MCF 10A (cell line): ENCODE data around the gene COX20. TPM values are rescaled to one million over a fixed set of nuclear protein-coding genes. Genes with fewer than 3 reads are reported as not detected.

Experiments used
- BruUV-seq: library from RNA; stranded (reverse); fragments of 400-500 nt; replicated peaks from 2 replicates; lab custom pipeline; 2021; lab: Mats Ljungman, UMichigan
- CTCF ChIA-PET: fragments of 300-600 bp; sonication (Branson Sonifier 250); formaldehyde crosslinking; extraction: SDS; loops from one replicate; lab custom pipeline; 2021; ENCODE audit warnings: antibody characterized with exemption, inconsistent platforms; lab: Yijun Ruan, JAX
- POLR2A ChIA-PET: fragments of 300-600, 350-650 bp; sonication (Branson Sonifier 250); formaldehyde crosslinking; extraction: SDS; loops from one replicate; lab custom pipeline; 2020; ENCODE audit warnings: antibody characterized with exemption, inconsistent platforms; lab: Yijun Ruan, JAX
- DNase-seq: peaks from one replicate; pipeline ENCODE4 v3.0.0-alpha.2; 2018; ENCODE audit not compliant: unreplicated experiment
- H3K27ac Mint-ChIP-seq: one replicate; pipeline ENCODE4 v1.8.0; 2022; ENCODE audit warnings: mild to moderate bottlenecking, low read depth, mixed read lengths; ENCODE audit not compliant: unreplicated experiment
- H3K27me3 Mint-ChIP-seq: one replicate; pipeline ENCODE4 v1.8.0; 2022; ENCODE audit warnings: mixed read lengths; ENCODE audit not compliant: insufficient read depth, unreplicated experiment
- H3K36me3 Mint-ChIP-seq: one replicate; pipeline ENCODE4 v1.8.0; 2022; ENCODE audit warnings: mild to moderate bottlenecking, moderate library complexity, mixed read lengths; ENCODE audit not compliant: insufficient read depth, unreplicated experiment
- H3K4me1 Mint-ChIP-seq: one replicate; pipeline ENCODE4 v1.8.0; 2022; ENCODE audit warnings: mixed read lengths; ENCODE audit not compliant: insufficient read depth, unreplicated experiment
- H3K4me3 Mint-ChIP-seq: one replicate; pipeline ENCODE4 v1.8.0; 2022; ENCODE audit warnings: mild to moderate bottlenecking, moderate library complexity, mixed read lengths; ENCODE audit not compliant: unreplicated experiment
- H3K9me3 Mint-ChIP-seq: one replicate; pipeline ENCODE4 v1.8.0; 2022; ENCODE audit warnings: mixed read lengths; ENCODE audit not compliant: unreplicated experiment
- intact Hi-C: fragments of 100-400 bp; cut with micrococcal nuclease; formaldehyde crosslinking; loops from 2 replicates; pipeline ENCODE4 v1.14.1; 2022
- total RNA-seq: library from RNA; stranded (reverse); gene quantifications from 2 replicates; pipeline ENCODE4 v1.2.3, GENCODE V29; 2022
- TF ChIP-seq, protein P1 (sequence below): fragments of 200-600 bp; IDR thresholded peaks from one replicate; pipeline ENCODE4 v1.8.0; 2022; ENCODE audit warnings: antibody characterized with exemption, mild to moderate bottlenecking; ENCODE audit not compliant: unreplicated experiment

Gene COX20
- total RNA-seq, 1 experiment from 2014 or later, result 44.6 TPM

GRCh38 chr1:244858357-244858756 is 22.9 kb downstream of the COX20 start:
- CTCF ChIA-PET, result interaction anchor here (0.7 to 13.7 kb wide), 7 partner anchors 11 to 205 kb away, joined by 3 to 174 read pairs (median 3); partner anchors contain the start of gene COX20
- intact Hi-C loops, result no loop called here
- peak overlapping the region; percentile 37 for H3K27ac Mint-ChIP-seq
- TF ChIP-seq, protein P1, sequence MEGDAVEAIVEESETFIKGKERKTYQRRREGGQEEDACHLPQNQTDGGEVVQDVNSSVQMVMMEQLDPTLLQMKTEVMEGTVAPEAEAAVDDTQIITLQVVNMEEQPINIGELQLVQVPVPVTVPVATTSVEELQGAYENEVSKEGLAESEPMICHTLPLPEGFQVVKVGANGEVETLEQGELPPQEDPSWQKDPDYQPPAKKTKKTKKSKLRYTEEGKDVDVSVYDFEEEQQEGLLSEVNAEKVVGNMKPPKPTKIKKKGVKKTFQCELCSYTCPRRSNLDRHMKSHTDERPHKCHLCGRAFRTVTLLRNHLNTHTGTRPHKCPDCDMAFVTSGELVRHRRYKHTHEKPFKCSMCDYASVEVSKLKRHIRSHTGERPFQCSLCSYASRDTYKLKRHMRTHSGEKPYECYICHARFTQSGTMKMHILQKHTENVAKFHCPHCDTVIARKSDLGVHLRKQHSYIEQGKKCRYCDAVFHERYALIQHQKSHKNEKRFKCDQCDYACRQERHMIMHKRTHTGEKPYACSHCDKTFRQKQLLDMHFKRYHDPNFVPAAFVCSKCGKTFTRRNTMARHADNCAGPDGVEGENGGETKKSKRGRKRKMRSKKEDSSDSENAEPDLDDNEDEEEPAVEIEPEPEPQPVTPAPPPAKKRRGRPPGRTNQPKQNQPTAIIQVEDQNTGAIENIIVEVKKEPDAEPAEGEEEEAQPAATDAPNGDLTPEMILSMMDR, result no peak
- POLR2A ChIA-PET, result interaction anchor here (1.0 to 25.5 kb wide), 4 partner anchors 14 to 408 kb away, joined by 6 to 1456 read pairs (median 447); partner anchors contain the start of gene COX20
- no peak for DNase-seq
- H3K27me3 Mint-ChIP-seq, result no peaks in the 10 kb centered on the region
- peaks cover 100% of the 10 kb centered on the region for H3K36me3 Mint-ChIP-seq
- BruUV-seq, result no TSS peak
- peak overlapping the region; percentile 93 for H3K4me3 Mint-ChIP-seq
- H3K4me1 Mint-ChIP-seq, result peaks cover 59% of the 10 kb centered on the region
- no peaks in the 10 kb centered on the region for H3K9me3 Mint-ChIP-seq

DNA sequence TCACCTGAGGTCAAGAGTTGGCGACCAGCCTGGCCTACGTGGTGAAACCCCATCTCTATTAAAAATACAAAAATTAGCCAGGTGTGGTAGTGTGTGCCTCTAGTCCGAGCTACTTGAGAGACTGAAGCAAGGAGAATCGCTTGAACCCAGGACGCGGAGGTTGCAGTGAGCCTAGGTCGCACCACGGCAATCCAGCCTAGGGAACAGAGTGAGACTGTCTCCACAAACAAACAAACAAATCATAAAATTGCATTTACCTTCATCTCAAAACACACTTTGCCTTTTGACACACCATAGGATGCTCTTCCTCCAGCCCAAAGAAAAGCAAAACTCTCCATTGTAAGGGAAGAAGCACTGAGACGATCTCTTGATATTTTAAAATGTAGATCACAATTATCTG is 24.6 kb downstream of the COX20 start:
- intact Hi-C loops, result no loop called here

GRCh38 chr1:244860914-244861610 is 25.6 kb downstream of the COX20 start:
- no peaks in the 10 kb centered on the region for H3K9me3 Mint-ChIP-seq
- no peaks in the 10 kb centered on the region for H3K27me3 Mint-ChIP-seq
- H3K4me1 Mint-ChIP-seq, result peaks cover 53% of the 10 kb centered on the region
- intact Hi-C loops, result no loop called here
- peaks cover 87% of the 10 kb centered on the region for H3K36me3 Mint-ChIP-seq
- CTCF ChIA-PET, result interaction anchor here (0.5 to 13.7 kb wide), 7 partner anchors 10 to 1632 kb away, joined by 3 to 174 read pairs (median 10); partner anchors contain the start of gene COX20
- TF ChIP-seq, protein P1, result no peak
- DNase-seq, result peak; percentile 49
- POLR2A ChIA-PET, result interaction anchor here (0.6 to 25.5 kb wide), 19 partner anchors 9 to 1793 kb away, joined by 3 to 1456 read pairs (median 5); partner anchors contain the start of genes ADSS2, CNST, COX20 and TFB2M
- H3K27ac Mint-ChIP-seq, result peak overlapping the region; percentile 96
- no TSS peak for BruUV-seq
- peak overlapping the region; percentile 93 for H3K4me3 Mint-ChIP-seq

More for the DNA sequence above, 24.6 kb downstream of the COX20 start:
- Mint-ChIP-seq H3K27ac (peak overlapping the region; percentile 96), H3K9me3 (no peaks in the 10 kb centered on the region), H3K4me1 (peaks cover 60% of the 10 kb centered on the region), H3K27me3 (no peaks in the 10 kb centered on the region), H3K4me3 (peak overlapping the region; percentile 93), H3K36me3 (peaks cover 97% of the 10 kb centered on the region)
- ChIA-PET CTCF (interaction anchor here (0.7 to 13.7 kb wide), 8 partner anchors 9 to 1737 kb away, joined by 3 to 174 read pairs (median 6); partner anchors contain the start of gene COX20), POLR2A (interaction anchor here (0.9 to 25.5 kb wide), 7 partner anchors 16 to 1605 kb away, joined by 3 to 1456 read pairs (median 5); partner anchors contain the start of gene COX20)
- DNase-seq, result no peak
- no TSS peak for BruUV-seq
- TF ChIP-seq, protein P1, result no peak

DNA sequence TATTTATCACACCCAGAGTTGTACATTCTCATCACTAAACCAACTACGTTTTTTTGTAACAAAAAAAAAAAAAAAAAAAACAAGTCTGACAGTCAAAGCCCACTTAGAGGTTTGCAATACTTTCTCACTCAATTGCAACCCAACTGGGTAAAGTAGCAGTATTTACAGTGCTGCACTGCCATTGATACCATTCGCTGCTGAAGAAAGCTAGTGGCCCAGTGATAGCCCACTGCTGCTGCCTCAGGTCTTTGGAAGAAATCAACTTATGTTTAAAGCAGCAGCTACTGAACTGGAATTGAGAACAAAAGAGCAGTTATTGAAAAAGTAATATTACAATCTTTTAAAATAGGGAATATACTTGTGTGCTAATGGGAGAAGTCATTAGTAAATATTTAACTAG is 26.2 kb downstream of the COX20 start:
- peak; percentile 32 for DNase-seq
- ChIA-PET CTCF (interaction anchor here (0.5 to 13.7 kb wide), 9 partner anchors 9 to 1631 kb away, joined by 3 to 174 read pairs (median 4); partner anchors contain the start of gene COX20), POLR2A (interaction anchor here (0.6 to 25.5 kb wide), 27 partner anchors 9 to 1793 kb away, joined by 3 to 1456 read pairs (median 5); partner anchors contain the start of genes ADSS2, CEP170, CNST and COX20)
- BruUV-seq, result no TSS peak
- Mint-ChIP-seq H3K27ac (peak overlapping the region; percentile 96), H3K36me3 (peaks cover 81% of the 10 kb centered on the region), H3K4me3 (peak overlapping the region; percentile 93), H3K27me3 (no peaks in the 10 kb centered on the region), H3K9me3 (no peaks in the 10 kb centered on the region), H3K4me1 (peaks cover 47% of the 10 kb centered on the region)
- TF ChIP-seq, protein P1, result no peak
- intact Hi-C loops, result no loop called here
